Epithelial cell of esophagus (primary cell): ENCODE measurements around the gene GSC.
A peak's percentile ranks its signal among the peaks of the same experiment; 100 is the strongest.

Source experiments
- DNase-seq: peaks from one replicate; pipeline ENCODE4 v3.0.0; 2010; ENCODE audit warnings: low read depth
- H3K4me3 ChIP-seq: 2 replicates; pipeline ENCODE4 v1.5.1; 2011; ENCODE audit warnings: mild to moderate bottlenecking, low read length, control low read depth
- CTCF ChIP-seq: IDR thresholded peaks from 2 replicates; pipeline ENCODE4 v1.5.1; 2011; ENCODE audit warnings: low read depth, mild to moderate bottlenecking, low read length, control low read depth, inconsistent platforms; ENCODE audit not compliant: insufficient read depth; ENCODE audit errors: missing control alignments

The GSC gene

GRCh38 chr14:94771906-94772490 is 2.1 kb upstream of the GSC start:
- H3K4me3 ChIP-seq = no peak overlapping the region
- DNase-seq = no peak
- no peak for TF ChIP-seq CTCF

GRCh38 chr14:94771158-94771905 is 1.4 kb upstream of the GSC start:
- no peak overlapping the region for H3K4me3 ChIP-seq
- TF ChIP-seq CTCF = no peak
- no peak for DNase-seq

- no peak for TF ChIP-seq CTCF
- no peak for DNase-seq
- no peak overlapping the region for H3K4me3 ChIP-seq
Observed at GRCh38 chr14:94770815-94771157, 873 bp upstream of the GSC start.

- peak; percentile 24 for DNase-seq
- no peak overlapping the region for H3K4me3 ChIP-seq
- TF ChIP-seq CTCF = no peak
Observed at GRCh38 chr14:94770251-94770749, 387 bp upstream of the GSC start.

- TF ChIP-seq CTCF = no peak
- no peak for DNase-seq
- no peak overlapping the region for H3K4me3 ChIP-seq
Observed at GRCh38 chr14:94768521-94769390, 1.2 kb downstream of the GSC start.

GRCh38 chr14:94768141-94768520 is 1.8 kb downstream of the GSC start:
- TF ChIP-seq CTCF = no peak
- DNase-seq = no peak
- H3K4me3 ChIP-seq = no peak overlapping the region
